Thyroid gland (tissue), 4 donors: ENCODE data around the gene STARD9.

Experiments used
- POLR2A ChIP-seq, 2 donors: fragments of 450-650 bp; IDR thresholded peaks; one replicate each; pipeline ENCODE4 v1.6.1; 2017; ENCODE audit warnings: antibody characterized with exemption in 2 of 2, mild to moderate bottlenecking in 2 of 2, moderate library complexity in 1 of 2
- TF ChIP-seq, protein P1 (sequence below), 6 experiments: fragments of 200-600 bp in 3 of 6; fragments of 450-650 bp in 3 of 6; sonication (generic) in 3 of 6; IDR thresholded peaks; one replicate each; pipeline ENCODE4 v1.5.1; 2016 to 2019; ENCODE audit warnings: antibody characterized with exemption in 6 of 6, mild to moderate bottlenecking in 2 of 6, inconsistent platforms in 1 of 6, moderate library complexity in 1 of 6

DNA sequence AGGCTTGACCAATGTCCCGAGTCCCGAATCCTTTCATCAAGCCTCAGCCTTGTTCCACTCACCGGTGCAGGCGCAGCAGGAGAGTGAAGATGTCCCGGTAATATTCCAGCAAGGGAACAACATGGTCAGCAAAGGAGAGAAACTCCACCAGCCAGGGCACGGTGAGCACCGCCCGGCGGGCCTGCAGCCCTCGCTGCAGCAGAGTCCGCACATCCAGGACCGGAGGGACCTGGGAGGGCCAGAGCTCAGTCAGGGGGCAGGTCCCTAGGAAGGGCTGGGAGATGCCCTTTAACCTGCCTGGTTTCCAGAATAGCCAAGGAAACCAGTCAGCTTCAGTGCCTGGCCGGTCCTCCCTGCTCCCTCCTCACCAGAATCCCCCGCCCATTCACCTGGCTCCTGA lies 155.1 kb downstream of the STARD9 start:
- TF ChIP-seq, protein P1, sequence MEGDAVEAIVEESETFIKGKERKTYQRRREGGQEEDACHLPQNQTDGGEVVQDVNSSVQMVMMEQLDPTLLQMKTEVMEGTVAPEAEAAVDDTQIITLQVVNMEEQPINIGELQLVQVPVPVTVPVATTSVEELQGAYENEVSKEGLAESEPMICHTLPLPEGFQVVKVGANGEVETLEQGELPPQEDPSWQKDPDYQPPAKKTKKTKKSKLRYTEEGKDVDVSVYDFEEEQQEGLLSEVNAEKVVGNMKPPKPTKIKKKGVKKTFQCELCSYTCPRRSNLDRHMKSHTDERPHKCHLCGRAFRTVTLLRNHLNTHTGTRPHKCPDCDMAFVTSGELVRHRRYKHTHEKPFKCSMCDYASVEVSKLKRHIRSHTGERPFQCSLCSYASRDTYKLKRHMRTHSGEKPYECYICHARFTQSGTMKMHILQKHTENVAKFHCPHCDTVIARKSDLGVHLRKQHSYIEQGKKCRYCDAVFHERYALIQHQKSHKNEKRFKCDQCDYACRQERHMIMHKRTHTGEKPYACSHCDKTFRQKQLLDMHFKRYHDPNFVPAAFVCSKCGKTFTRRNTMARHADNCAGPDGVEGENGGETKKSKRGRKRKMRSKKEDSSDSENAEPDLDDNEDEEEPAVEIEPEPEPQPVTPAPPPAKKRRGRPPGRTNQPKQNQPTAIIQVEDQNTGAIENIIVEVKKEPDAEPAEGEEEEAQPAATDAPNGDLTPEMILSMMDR (IDR thresholded peaks at IDR 0.05), result no peak
- TF ChIP-seq POLR2A (IDR thresholded peaks at IDR 0.05), result no peak
